Lung (tissue), 12 donors: Measurements from ENCODE around the gene ZBP1. TPM values are rescaled to one million over a fixed set of nuclear protein-coding genes. Genes with fewer than 3 reads are reported as not detected.

Source experiments
- ATAC-seq: fragments of 200-7000 bp; cut with Tn5 transposase; one replicate; pipeline ENCODE4 v1.9.1; 2020; ENCODE audit warnings: moderate number of reproducible peaks; ENCODE audit not compliant: insufficient read depth, low FRiP score
- DNase-seq, 3 donors: peaks; one replicate each; pipeline ENCODE4 v3.0.0-alpha.2; 2013 to 2017
- H3K27ac ChIP-seq, 2 donors: one replicate each; pipeline ENCODE4 v1.5.1; 2013; ENCODE audit warnings: mild to moderate bottlenecking in 2 of 2, moderate library complexity in 2 of 2, control low read depth in 1 of 2, inconsistent platforms in 1 of 2, low read depth in 1 of 2, low read length in 1 of 2
- H3K27me3 ChIP-seq, 3 donors: one replicate each; pipeline ENCODE4 v1.5.1; 2013; ENCODE audit warnings: low read length in 2 of 3; ENCODE audit not compliant: control insufficient read depth in 3 of 3, insufficient read depth in 3 of 3
- H3K36me3 ChIP-seq, 4 donors: one replicate each; pipeline ENCODE4 v1.5.1; 2013; ENCODE audit warnings: low read length in 4 of 4, mild to moderate bottlenecking in 1 of 4, moderate library complexity in 1 of 4; ENCODE audit not compliant: control insufficient read depth in 4 of 4, insufficient read depth in 4 of 4
- H3K4me1 ChIP-seq, 5 donors: one replicate each; pipeline ENCODE4 v1.5.1; 2013; ENCODE audit warnings: low read length in 5 of 5, mild to moderate bottlenecking in 2 of 5, moderate library complexity in 1 of 5; ENCODE audit not compliant: control insufficient read depth in 5 of 5, insufficient read depth in 5 of 5
- H3K4me3 ChIP-seq: one replicate; pipeline ENCODE4 v1.5.1; 2013; ENCODE audit warnings: mild to moderate bottlenecking, control low read depth, moderate library complexity
- H3K9ac ChIP-seq, 2 donors: one replicate each; pipeline ENCODE4 v1.5.1; 2013; ENCODE audit warnings: low read length in 2 of 2, control low read depth in 1 of 2; ENCODE audit not compliant: insufficient read depth in 1 of 2
- H3K9me3 ChIP-seq, 4 donors: one replicate each; pipeline ENCODE4 v1.5.1; 2013; ENCODE audit warnings: low read length in 3 of 4, mild to moderate bottlenecking in 1 of 4, moderate library complexity in 1 of 4; ENCODE audit not compliant: control insufficient read depth in 4 of 4, insufficient read depth in 3 of 4
- CTCF ChIP-seq: IDR thresholded peaks from 2 replicates; pipeline ENCODE4 v1.5.1; 2012; ENCODE audit warnings: mild to moderate bottlenecking; ENCODE audit errors: control extremely low read depth, extremely low read depth
- WGBS, 2 donors: extraction: QIAGEN DNeasy Blood & Tissue Kit; methylation state at CpG; one replicate each; pipeline ENCODE4 v1.1.7; 2013; 5-methylcytosine and 5-hydroxymethylcytosine counted together
- polyA plus RNA-seq, 2 donors: library from polyadenylated mRNA; stranded (reverse); fragments of 200-250 nt; gene quantifications; one replicate each; pipeline ENCODE4 v1.2.1, GENCODE V29; 2013
- total RNA-seq, 2 donors: library from RNA; depleted of rRNA in 1 of 2; stranded (reverse); fragments of >200 nt in 1 of 2; gene quantifications; one replicate each; pipeline ENCODE4 v1.2.1, GENCODE V29; 2014 to 2021
- donor health status: control.
- donor health status: control.
- donor health status: Bipolar disorder and iron deficiency.
- donor health status: healthy.
- donor health status: DM: yes; HTN: yes; CAD: no.

The ZBP1 gene
- total and polyA plus RNA-seq, 4 donors: 1.3 to 5.3 (median 2.5) TPM

GRCh38 chr20:57568960-57569359 is 51.3 kb downstream of the ZBP1 start:
- peaks cover 0 to 10% (median 0%) of the 10 kb centered on the region in 5 donors for H3K4me1 ChIP-seq
- H3K27ac ChIP-seq: no peak overlapping the region
- no peak overlapping the region for H3K9ac ChIP-seq
- ATAC-seq: no peak
- H3K27me3 ChIP-seq: peaks cover 0 to 8% (median 0%) of the 10 kb centered on the region in 3 donors
- no peak overlapping the region for H3K4me3 ChIP-seq
- WGBS, 2 donors: 92 to 93% methylated on average over 12 of the region's 12 CpGs
- H3K36me3 ChIP-seq: no peaks in the 10 kb centered on the region
- DNase-seq: no peak
- no peaks in the 10 kb centered on the region for H3K9me3 ChIP-seq
- no peak for TF ChIP-seq CTCF

- ATAC-seq (no peak), DNase-seq (no peak)
- H3K4me1 ChIP-seq: peaks cover 0 to 7% (median 0%) of the 10 kb centered on the region in 5 donors
- no peak overlapping the region for H3K27ac ChIP-seq
- H3K9ac ChIP-seq: no peak overlapping the region
- WGBS, 2 donors: 74 to 75% methylated on average over 13 of the region's 13 CpGs
- peaks cover 0 to 8% (median 0%) of the 10 kb centered on the region in 3 donors for H3K27me3 ChIP-seq
- H3K4me3 ChIP-seq: no peak overlapping the region
- no peak for TF ChIP-seq CTCF
- H3K9me3 ChIP-seq: no peaks in the 10 kb centered on the region
- no peaks in the 10 kb centered on the region for H3K36me3 ChIP-seq
Measured at GRCh38 chr20:57568088-57568896, 51.9 kb downstream of the ZBP1 start.

- Histone ChIP-seq H3K9ac (no peak overlapping the region), H3K27ac (no peak overlapping the region), H3K4me3 (no peak overlapping the region), H3K27me3 (peaks cover 0 to 8% (median 0%) of the 10 kb centered on the region in 3 donors), H3K4me1 (peaks cover 0 to 6% (median 0%) of the 10 kb centered on the region in 5 donors), H3K9me3 (no peaks in the 10 kb centered on the region), H3K36me3 (no peaks in the 10 kb centered on the region)
- ATAC-seq (no peak), DNase-seq (no peak)
- no peak for TF ChIP-seq CTCF
- 74 to 78% methylated on average over 9 of the region's 9 CpGs for WGBS, 2 donors
Measured at GRCh38 chr20:57567471-57568079, 52.7 kb downstream of the ZBP1 start.
